ENCODE measurements around the gene RPS14.

Gene RPS14

DNA sequence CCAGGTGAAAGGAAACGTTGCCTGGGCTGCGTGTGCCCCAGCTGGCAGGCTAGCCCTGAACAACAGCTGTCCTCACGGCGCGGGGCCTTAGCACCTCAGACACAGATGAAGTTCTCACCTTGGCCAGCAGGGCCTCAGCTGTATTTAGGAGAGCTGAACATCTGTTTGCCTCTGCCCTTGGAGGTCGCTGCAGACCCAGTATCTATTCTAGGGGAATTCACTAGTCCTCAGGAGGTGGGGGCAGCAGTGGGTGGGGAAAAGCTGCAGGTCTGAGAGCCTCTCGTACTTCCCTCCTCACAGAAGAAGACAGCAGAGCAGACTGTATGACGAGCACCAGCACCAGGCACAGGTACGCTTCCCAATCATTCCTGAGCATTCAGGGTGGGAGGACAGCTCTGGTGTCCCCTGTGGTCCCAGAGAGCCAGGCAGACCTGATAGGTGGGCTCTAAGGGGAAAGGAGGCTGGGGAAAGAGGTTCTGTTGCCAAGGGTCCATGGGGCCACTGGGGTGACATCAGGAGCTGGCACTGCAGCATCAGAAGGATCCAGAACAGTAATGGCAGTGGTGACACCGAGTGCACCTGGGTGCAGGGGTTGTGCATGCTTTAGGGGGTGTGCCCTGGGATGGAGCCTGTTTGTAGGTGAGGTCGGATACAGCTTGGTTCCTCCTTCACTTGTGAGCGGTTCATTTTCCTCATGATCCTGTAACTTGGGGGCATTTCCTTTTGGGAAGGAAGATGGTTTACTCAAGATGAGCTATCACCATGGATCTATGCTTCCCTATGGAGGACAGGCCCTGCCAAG lies 50.6 kb downstream of the RPS14 start:
- DNase-seq = no peak

GRCh38 chr5:150397782-150398721 lies 51.5 kb downstream of the RPS14 start:
- no peak for DNase-seq

- no peak for DNase-seq
Observed at GRCh38 chr5:150397146-150397781, 52.3 kb downstream of the RPS14 start.

- DNase-seq = no peak
Observed at GRCh38 chr5:150396267-150396666, 53.3 kb downstream of the RPS14 start.

DNA sequence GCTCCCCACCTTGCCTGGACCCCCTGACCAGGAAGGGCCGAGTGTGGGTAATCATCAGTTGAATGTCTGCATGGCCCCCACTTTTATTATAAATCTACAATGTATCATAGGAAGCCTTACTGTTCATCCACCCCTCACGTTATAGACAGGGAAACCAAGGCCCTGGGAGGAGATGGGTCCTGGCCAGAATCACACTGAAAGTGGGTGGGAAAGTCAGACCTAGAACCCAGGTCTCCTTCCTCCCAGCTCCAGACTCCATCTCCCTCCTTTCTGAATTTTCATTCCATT lies 53.9 kb downstream of the RPS14 start:
- DNase-seq = no peak

DNA sequence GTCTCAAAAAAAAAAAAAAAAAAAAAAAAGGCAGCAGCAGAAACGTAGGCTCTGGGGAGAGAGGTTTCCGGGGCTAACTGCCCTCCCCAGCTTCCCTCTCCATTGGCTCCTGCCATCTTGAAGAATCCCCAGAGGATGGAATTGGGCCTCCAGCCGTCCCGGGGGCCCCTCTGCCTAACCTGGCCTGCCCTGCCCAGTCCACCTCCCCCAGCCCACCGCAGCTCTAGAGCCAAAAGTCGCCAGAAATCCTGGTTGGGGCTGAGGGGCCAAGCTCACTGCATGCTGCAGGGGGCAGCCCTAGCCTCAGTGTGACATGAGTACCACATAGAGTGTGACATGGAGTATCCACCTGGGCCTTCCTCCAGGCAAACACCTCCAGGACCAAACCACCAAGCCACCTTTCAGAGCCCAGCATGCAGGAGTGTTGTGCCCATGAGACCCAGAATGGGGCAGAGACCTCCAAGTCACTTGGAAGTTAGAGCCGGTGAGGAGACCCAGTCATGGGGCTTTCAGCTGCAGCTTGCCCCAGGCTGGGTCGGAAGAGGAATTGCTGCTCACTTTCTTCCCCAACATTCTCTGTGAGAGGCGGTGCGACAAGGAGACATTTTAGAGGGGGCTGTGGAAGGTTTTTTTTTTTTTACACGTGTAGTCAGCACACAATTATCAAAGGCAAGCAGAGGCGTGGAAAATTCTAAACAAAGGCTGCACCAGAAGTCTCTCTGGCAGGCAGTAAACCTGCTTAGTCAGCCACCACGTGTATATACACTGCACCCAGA lies 54.4 kb downstream of the RPS14 start:
- DNase-seq = no peak

DNA sequence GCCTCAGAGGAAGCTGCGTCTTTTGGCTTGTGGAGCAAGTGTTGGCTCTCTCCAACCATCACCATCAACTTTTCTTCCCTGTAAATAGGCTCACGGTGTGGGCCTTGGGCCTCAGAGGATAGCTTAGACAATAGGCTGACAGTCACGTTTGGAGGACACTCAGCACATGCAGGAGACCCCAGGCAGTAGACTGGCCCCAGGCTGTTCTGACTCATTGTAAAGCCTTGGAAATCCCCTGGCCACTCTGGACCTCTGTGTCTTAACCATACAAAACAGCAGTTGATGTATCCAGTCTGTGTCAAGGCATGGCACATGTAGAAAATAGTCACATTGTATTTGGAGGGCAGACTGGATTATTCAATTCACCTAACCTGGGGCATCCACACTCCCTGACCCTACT lies 55.4 kb downstream of the RPS14 start:
- DNase-seq = no peak

- no peak for DNase-seq
Observed at GRCh38 chr5:150393096-150393645, 56.4 kb downstream of the RPS14 start.

- DNase-seq = no peak
Observed at GRCh38 chr5:150392680-150393079, 56.9 kb downstream of the RPS14 start.
